Germinal center (tissue), 1 donor: Measurements from ENCODE around the gene INPP4A.

Source experiments
- DNase-seq: peaks from one replicate; pipeline ENCODE4 v3.0.0; 2012; ENCODE audit warnings: mixed read lengths, low spot score

INPP4A gene

GRCh38 chr2:98436734-98437133 lies 7.9 kb upstream of the INPP4A start:
- DNase-seq, result no peak

- no peak for DNase-seq
Measured at GRCh38 chr2:98438190-98439133, 6.2 kb upstream of the INPP4A start.

GRCh38 chr2:98441706-98442450 lies 2.8 kb upstream of the INPP4A start:
- DNase-seq, result no peak

GRCh38 chr2:98442488-98442887 lies 2.2 kb upstream of the INPP4A start:
- DNase-seq, result no peak

DNA sequence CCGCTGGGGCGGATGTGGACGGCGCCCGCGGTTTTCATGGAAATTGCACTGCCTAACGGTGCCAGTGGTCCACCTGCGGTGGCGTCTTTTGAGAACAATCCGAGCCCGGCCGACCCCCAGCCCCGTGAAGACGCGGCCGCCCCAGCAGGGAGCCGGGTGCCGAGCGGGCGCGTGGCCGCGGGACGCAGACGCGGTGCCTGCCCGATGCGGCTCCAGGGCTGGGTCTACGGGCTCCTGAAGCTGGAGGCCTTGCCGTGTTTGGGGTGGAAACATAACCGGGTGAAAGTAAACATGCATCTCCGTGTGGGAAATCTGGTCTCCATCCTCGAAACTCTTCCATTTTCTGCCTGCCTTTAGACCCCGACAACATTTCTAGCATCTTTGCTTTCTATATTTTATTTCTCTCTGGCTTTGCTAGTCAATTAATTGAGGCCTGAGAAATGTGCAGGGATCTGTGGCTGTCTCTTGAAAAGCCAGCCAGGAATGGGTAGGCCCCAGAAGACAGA lies 572 bp downstream of the INPP4A start:
- DNase-seq, result peak; percentile 51

DNA sequence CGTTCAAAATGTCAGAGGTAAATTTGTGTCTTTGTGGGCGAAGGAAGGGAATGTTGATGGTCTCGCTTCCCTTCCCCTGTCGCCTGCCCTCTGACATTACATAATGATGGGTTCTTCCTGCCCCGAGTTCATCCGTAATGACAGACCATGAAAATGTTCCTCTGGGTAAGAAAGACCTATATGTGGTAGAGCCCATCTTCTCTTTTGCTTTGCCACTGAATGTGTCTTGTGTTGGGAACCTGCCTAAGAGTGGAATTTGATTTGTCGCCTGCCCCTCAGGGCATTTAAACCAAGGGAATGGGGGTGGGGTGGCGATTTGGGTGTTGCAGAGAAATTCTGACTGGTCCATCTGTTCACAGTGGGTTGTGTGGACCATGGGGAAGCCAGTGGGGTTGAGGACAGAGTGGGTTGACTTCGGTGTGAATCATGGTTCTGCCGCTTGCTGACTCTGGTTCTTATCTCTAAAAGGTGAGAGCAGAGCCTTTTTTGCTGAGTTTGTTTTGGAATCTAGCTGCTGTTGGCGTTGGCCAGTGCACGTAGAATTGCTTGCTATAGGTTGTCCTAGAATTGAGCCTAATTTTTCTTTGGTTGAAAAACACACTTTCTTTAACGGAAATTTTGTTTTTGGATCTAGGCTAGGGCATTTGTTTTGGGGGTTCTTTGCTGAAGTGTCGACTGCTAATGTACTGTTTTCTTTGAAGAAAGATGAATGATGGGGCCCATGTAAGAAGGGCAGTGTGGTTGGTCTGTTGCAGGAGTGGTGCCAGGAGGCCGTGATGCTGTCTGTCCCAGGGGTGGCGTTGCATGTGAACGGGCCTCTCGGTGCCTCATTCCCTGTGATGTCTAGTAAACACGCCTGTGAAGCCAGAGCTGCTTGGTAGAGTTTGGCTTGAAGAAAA lies 1.3 kb downstream of the INPP4A start:
- no peak for DNase-seq

DNA sequence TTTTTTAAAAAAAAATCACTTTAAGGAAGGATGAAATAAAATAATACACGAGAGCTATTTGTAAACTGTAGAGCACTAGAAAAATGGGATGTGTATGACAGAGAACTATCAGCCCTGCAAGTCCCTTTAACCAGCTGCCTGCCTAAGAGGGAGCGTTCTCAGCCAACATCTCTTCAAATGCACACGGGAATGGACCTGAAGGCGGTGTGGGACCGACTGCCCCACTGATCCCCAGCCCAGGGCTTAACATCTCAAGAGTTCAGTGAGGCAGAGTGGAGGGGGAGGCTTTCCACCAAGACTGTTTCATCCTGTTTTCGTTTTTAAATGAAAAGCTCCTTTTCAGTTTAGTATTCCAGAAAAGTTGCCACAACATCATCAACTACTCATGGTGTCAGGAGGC lies 2.2 kb downstream of the INPP4A start:
- DNase-seq, result no peak

DNA sequence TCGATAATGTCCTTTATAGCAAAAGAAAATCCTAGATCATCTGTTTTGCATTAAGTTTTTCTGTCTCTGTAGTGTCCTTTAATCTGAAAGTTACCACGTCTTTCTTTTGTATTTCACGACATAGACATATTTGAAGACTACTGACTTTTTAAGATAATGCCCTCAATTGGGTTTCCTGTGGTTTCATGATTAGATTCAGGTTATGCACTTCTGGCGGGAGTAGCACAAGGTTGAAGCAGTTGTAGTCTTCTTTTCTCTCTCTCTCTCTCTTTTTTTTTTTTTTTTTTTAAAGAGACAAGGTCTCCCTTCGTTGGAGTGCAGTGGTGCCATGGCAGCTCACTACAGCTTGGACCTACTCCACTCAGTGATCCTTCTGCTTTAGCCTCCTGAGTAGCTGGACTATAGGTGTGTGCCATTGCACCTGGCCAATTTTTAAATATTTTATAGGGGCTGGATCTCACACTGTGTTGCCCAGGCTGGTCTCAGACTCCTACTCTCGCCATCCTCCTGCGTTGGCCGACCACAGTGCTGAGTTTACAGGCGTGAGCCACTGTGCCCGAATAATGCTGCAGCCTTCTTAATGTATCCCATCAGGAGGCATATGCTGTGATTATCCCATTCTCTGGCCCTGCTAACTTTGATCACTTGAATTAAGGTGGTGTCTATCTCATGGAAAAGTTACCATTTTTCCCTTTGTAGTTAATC lies 3.9 kb downstream of the INPP4A start:
- DNase-seq, result no peak

GRCh38 chr2:98452396-98453027 lies 7.9 kb downstream of the INPP4A start:
- DNase-seq, result no peak

- DNase-seq, result no peak
Measured at GRCh38 chr2:98453083-98453482, 8.4 kb downstream of the INPP4A start.

DNA sequence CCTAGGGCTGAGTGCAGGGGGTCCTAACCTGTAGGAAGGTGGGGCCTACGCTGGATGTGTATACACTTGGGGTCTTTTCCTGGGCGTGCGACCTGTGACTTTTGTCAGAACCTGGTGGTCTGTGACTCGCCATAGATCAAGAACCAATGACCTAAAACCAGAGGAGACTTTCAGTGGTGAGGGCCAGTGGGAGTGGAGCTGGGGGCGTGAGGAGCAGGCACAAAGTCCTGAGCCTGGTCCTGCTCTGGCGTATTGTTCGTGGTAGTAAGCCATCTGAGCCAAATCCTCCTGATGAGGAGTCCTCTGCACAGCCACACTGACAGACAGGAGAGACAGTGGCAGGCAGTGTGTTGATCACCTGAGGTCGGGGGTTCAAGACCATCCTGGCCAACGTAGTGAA lies 8.9 kb downstream of the INPP4A start:
- DNase-seq, result no peak

GRCh38 chr2:98454073-98454472 lies 9.4 kb downstream of the INPP4A start:
- DNase-seq, result no peak

- DNase-seq, result no peak
Measured at GRCh38 chr2:98454500-98455235, 10.0 kb downstream of the INPP4A start.

GRCh38 chr2:98455494-98455976 lies 10.9 kb downstream of the INPP4A start:
- peak; percentile 44 for DNase-seq

DNA sequence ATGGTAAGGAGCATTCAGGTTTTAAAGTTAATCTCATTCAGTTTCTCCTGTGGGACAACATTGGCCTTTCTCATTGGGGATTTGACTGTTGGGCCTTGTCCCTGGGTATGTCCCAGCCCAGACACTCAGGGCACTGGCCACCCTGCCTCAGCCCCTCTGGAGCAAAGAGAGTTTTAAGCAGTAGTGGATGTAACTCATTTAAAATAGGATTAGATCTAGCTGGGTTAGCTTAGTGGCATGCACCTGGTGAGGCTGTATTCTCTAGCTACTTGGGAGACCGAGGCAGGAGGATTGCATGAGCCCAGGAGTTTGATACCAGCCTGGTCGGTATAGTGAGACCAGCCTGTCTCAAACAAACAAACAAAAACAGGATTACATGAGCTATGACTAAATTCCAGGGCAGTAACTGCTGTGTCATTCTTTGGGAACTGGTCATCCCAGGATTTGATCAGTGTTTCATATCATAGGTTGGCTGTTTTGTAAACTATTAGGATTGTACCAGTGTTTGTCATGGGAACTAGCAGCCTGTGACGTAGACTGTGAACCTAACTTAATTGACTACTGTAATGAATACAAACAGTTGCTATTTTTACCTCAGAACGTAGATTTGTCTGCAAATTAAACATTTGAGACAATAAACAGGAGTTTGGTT lies 12.5 kb downstream of the INPP4A start:
- DNase-seq, result no peak

DNA sequence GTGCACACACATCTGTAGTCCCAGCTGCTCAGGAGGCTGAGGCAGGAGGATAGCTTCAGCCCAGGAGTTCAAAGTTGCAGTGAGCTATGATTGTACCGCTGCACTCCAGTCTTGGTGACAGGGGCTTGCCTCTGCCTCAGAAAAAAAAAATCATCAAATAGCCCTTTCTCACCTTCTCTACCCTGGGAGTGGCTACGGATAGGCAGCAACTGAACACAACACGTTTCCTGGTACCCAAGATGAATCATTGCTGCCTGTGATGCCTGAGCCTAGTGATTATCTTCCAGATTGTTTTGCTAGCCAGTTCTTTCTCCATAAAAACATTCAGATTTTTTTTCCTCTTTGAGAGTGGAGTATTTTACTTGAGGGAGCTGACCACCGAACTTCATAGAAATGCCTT lies 13.5 kb downstream of the INPP4A start:
- DNase-seq, result no peak

- no peak for DNase-seq
Measured at GRCh38 chr2:98458667-98459380, 14.2 kb downstream of the INPP4A start.

DNA sequence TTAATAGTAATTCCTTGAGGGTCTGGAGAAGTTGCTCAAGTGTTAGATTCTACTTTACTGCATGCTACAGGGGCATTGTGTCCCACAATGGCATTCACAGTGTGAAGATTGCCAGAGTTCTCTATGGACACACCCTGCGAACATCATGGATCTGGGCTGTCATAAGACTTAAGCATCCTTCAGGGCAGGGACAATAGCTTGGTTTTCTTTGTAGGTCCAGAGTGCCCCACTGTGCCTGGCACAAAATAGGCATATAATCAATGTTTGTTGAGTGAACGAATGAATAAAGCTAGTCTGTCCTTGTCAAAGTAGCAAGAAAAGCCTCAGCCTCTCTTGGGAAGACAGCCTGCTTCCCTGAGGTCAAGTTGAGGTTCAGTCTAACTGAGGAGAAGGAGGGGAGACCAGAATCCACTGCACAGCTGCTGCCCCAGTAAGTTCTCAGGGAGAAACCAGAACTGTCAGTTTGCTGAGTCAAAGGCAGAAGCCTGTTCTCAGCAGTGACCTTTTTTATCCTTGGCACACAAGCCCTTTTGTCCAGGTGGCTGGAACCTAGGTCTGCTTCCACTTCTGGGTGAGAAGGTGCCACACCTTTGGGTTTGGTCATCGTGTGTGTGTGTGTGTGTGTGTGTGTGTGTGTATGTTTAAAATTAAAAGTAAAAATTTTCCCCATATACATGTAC lies 15.0 kb downstream of the INPP4A start:
- no peak for DNase-seq
